Aortic smooth muscle cell (primary cell): ENCODE results near the gene TMEM150C. TPM values are rescaled to one million over a fixed set of nuclear protein-coding genes. Genes with fewer than 3 reads are reported as not detected.

ENCODE experiments used
- total RNA-seq: library from RNA; depleted of rRNA; stranded (reverse); fragments of >200 nt; gene quantifications from 2 replicates; pipeline ENCODE4 v1.2.3, GENCODE V29; 2014

Gene TMEM150C
- 0.06 and 0.53 TPM in 2 replicates for total RNA-seq

GRCh38 chr4:82561786-82562563 lies at the start of gene TMEM150C:
TSS of gene TMEM150C (minus strand) at chr4:82561988. CDS start at chr4:82504657, 57,331 bp downstream.

Other genes starting within 250 kb of the TMEM150C start
- 30.3 and 50.9 TPM in 2 replicates for gene HNRNPD, start 188.0 kb downstream of the TMEM150C start, total RNA-seq
- 126 and 140 TPM in 2 replicates for gene HNRNPDL, start 131.5 kb downstream of the TMEM150C start, total RNA-seq
- 45.8 and 54.0 TPM in 2 replicates for gene ENOPH1, start 131.4 kb downstream of the TMEM150C start, total RNA-seq
- 5.0 and 16.6 TPM in 2 replicates for gene SCD5, start 236.8 kb upstream of the TMEM150C start, total RNA-seq